Coronary artery (tissue), 2 donors: Measurements from ENCODE around the gene PREX1.

ENCODE experiments used
- DNase-seq: peaks from one replicate; pipeline ENCODE4 v3.0.0-alpha.2; 2017; ENCODE audit warnings: low spot score
- H3K27ac ChIP-seq, 2 donors: fragments of 200-600 bp; sonication (generic); one replicate each; pipeline ENCODE4 v1.5.1; 2016 to 2019
- H3K4me3 ChIP-seq: fragments of 200-600 bp; sonication (generic); 2 replicates; pipeline ENCODE4 v1.5.1; 2016; ENCODE audit warnings: mild to moderate bottlenecking, moderate library complexity
- TF ChIP-seq, protein P1 (sequence below): fragments of 200-600 bp; sonication (generic); IDR thresholded peaks from one replicate; pipeline ENCODE4 v1.5.1; 2019; ENCODE audit warnings: antibody characterized with exemption

The PREX1 gene

DNA sequence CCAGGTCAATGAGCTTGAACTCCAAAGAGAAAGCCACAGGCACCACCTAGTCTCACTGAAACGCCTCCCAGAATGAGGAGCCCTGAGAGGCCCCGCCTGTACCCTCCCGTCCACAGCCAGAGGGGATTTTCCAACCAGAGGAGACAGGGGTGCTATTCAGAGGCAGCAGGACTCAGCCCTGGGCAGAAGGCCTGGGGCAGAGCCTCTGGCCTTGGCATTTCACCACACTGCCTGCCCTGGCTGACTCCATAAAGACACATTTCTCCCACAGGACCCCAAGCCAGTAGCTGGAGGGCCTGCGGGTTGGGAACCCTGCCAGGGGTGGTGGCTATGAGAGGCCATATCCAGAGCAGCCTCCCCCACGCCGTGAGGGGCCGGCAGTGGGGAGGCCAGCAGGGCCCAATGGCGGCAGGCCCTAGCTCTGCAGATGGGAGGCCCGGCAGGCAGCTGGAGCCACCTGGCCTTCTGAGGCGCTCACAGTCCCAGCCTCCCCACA lies 159.3 kb downstream of the PREX1 start:
- peak overlapping the region; percentile 77 for H3K27ac ChIP-seq
- TF ChIP-seq, protein P1, sequence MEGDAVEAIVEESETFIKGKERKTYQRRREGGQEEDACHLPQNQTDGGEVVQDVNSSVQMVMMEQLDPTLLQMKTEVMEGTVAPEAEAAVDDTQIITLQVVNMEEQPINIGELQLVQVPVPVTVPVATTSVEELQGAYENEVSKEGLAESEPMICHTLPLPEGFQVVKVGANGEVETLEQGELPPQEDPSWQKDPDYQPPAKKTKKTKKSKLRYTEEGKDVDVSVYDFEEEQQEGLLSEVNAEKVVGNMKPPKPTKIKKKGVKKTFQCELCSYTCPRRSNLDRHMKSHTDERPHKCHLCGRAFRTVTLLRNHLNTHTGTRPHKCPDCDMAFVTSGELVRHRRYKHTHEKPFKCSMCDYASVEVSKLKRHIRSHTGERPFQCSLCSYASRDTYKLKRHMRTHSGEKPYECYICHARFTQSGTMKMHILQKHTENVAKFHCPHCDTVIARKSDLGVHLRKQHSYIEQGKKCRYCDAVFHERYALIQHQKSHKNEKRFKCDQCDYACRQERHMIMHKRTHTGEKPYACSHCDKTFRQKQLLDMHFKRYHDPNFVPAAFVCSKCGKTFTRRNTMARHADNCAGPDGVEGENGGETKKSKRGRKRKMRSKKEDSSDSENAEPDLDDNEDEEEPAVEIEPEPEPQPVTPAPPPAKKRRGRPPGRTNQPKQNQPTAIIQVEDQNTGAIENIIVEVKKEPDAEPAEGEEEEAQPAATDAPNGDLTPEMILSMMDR = no peak
- no peak overlapping the region for H3K4me3 ChIP-seq
- no peak for DNase-seq

DNA sequence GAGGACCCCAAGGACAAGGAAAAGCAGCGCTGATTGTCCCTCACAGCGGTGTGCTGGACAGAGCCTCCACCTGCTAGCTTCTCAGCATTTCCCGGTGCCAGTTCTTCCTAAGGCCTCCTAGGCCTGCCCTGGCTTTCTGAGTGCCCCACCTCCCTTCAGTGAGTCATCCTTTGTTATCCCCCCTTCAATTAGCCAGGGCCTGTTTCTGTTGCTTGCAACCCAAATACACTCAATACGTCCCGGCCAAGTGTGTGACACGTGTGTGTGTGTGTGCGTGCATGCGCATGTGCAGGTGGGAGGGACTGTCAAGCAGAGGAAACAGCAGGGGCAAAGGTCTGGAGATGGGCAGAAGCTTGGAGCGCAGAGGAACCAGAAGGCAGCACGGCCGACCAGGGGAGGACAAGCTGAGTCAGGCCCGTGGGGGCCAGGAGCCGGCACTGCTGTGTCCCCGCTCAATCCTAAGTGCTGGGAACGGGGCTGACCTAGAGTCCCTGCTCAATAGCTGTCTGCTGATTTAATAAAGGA lies 159.8 kb downstream of the PREX1 start:
- no peak overlapping the region for H3K4me3 ChIP-seq
- TF ChIP-seq, protein P1 = no peak
- no peak for DNase-seq
- H3K27ac ChIP-seq = peak overlapping the region; percentile 77

DNA sequence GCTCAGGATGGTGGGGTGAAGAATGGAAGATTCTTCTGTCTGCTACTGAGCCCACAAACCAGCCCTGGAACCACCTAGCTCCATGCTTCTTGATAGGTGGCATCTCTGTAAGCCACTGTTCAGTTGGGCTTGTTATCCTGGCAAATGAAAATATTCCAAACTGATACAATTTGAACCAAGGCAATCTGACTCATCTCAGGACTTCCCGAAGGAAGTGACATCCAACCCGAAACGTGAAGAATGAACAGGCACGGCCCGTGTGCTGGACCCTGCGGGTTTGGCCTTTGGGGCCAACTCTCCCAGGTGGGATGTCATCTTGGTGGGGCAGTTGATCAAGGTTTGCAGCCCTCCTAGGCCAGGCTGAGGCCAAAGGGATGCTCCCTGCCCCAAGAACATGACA lies 160.3 kb downstream of the PREX1 start:
- TF ChIP-seq, protein P1 = no peak
- peak overlapping the region; percentile 77 for H3K27ac ChIP-seq
- no peak overlapping the region for H3K4me3 ChIP-seq
- DNase-seq = no peak

DNA sequence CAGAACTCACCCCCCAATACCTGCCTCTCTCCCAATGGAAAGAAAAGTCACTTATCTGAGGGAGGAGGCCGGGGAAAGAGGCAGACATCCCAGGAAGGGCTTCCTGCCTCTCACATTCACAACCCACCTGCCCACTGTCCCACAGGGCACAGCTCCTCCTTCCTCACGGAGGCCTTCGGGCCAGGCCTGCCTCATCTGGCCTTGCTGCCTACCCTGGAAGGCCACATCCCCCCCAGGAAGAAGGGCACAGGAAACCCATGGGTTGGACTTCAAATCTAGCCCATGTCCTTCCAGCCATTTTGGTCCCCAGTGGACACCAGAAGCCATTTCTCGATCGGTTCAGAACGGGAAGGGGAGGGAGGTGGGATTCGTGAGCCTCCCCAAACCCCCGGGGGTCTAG lies 162.0 kb downstream of the PREX1 start:
- no peak for DNase-seq
- Histone ChIP-seq H3K27ac (peak overlapping the region in 1 of 2 donors; percentile 35), H3K4me3 (no peak overlapping the region)
- TF ChIP-seq, protein P1 = no peak

DNA sequence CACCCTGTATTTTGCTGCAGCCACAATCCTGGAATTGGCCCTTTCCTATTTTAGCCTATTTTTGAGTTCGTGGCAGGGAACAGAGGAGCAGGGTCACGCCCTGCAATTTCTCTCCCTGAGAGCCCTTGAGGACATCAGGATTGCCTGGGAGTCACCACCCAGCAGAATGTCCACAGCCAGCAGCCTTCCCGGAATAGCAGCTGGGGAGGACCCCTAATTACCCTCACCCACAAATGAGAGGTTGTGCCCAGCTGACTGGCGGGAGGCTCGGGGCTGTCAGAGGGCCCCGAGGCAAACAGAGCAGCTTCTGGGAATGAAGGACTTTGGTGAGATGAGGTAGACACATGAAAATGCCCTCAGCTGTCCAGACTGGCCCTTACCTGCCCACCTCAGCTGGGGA lies 165.1 kb downstream of the PREX1 start:
- DNase-seq = no peak
- TF ChIP-seq, protein P1 = no peak
- Histone ChIP-seq H3K4me3 (no peak overlapping the region), H3K27ac (peak overlapping the region; percentile 68 to 83)

DNA sequence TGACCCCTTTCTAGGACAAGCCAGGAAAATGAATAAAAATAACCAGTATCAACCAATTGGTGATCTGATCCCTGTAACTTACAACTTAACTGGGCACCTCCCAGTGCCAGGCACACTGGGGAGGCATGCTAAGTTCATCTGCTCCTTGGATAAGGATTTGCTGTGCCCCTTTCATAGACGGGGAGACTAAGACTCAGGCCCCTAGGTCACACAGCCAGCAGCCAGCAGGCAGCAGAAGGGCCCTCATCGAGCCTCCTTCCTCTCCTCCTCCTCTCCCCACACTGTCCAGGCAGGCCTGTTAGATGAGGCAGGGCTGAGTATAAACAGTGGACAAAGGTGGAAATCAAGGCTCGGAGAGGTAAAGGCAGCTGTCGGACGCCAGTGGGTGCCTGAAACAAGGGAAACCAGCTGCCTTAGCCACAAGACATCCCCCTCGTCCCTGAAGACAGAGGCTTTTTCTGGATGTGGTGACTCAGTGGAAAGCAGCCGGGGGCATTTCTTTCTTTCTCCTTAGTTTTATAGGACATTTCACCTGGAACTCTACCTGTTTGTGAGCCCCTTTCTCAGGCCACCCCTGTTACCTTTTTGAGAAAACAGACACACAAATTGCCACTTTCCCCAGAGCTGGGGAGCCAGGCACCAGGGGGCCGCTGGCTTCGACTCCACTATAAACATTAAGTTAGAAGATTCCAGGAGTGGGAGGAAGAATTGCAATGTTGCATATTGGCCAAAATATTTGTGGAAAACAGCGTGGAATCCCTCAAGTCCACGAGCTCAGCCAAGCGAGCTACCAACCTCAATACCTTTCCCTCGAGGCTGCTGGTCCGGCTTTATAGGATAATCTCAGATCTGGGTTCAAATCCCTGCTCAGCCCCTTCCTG lies 166.0 kb downstream of the PREX1 start:
- no peak for DNase-seq
- Histone ChIP-seq H3K4me3 (no peak overlapping the region), H3K27ac (peak overlapping the region; percentile 68 to 83)
- TF ChIP-seq, protein P1 = no peak
